Measurements from ENCODE around the gene PAK6. TPM values are rescaled to one million over a fixed set of nuclear protein-coding genes. Genes with fewer than 3 reads are reported as not detected.

Gene PAK6
- total and polyA plus RNA-seq, 2 experiments from 2014 or later = 2.4 to 20.0 TPM

- TF ChIP-seq ZNF114 (CRISPR knock-in tag; IDR thresholded peaks at IDR 0.05) = no peak
These were observed 68.0 kb downstream of the PAK6 start (continued) for GRCh38 chr15:40306908-40307307.

GRCh38 chr15:40307421-40308211 is 68.8 kb downstream of the PAK6 start, which contains the start of gene PLCB2:
PLCB2 (minus strand) TSS chr15:40307935; CDS start chr15:40307672, 263 bp downstream.
- Histone ChIP-seq H3K4me2 (peak within 1 kb of the TSS; percentile 73), H3K36me3 (ENCODE audit: insufficient read depth) (no peaks in the 10 kb centered on the region), H3K4me3 (peak within 1 kb of the TSS; percentile 40; the same call in 1 of the 2 replicates), H2AFZ (peak within 1 kb of the TSS; percentile 93), H4K20me1 (replicated peaks; ENCODE audit: insufficient read depth) (no peaks in the 10 kb centered on the region), H3F3A (replicated peaks; ENCODE audit: low read depth) (0 out of 2 replicates have a peak, but pooled peaks cover 5% of the 10 kb centered on the region), H3K27me3 (ENCODE audit: insufficient read depth) (peaks cover 3% of the 10 kb centered on the region; the same call in 1 of the 2 replicates), H3K4me1 (ENCODE audit: insufficient read depth) (peaks cover 29% of the 10 kb centered on the region), H3K79me2 (replicated peaks; ENCODE audit: insufficient read depth) (no peaks in the 10 kb centered on the region), H3K9me2 (ENCODE audit: insufficient read depth) (no peaks in the 10 kb centered on the region), H3K27ac (ENCODE audit: low read depth) (no peak within 1 kb of the TSS)
- ATAC-seq (peak; percentile 61), DNase-seq (ENCODE audit: low spot score) (peak; percentile 68)
- Mint-ChIP-seq H3K4me3 (no peak within 1 kb of the TSS), H3K36me3 (ENCODE audit: low read depth) (no peaks in the 10 kb centered on the region), H3K27ac (no peak within 1 kb of the TSS), H3K4me1 (peaks cover 31% of the 10 kb centered on the region), H3K27me3 (ENCODE audit: insufficient read depth, low read depth, poor library complexity) (peaks cover 23% of the 10 kb centered on the region), H3K9me3 (no peaks in the 10 kb centered on the region; the same call in 2 of the 3 replicates)
- no peak for TF ChIP-seq CREB1 (CRISPR knock-in tag; IDR thresholded peaks at IDR 0.05; ENCODE audit: low read depth)
- TF ChIP-seq POLR2AphosphoS5 (IDR thresholded peaks at IDR 0.05; ENCODE audit: low read depth) = no peak; the same call in 1 of the 2 replicates
- no peak for TF ChIP-seq JUNB (IDR thresholded peaks at IDR 0.05; ENCODE audit: unreplicated experiment)
- no peak for TF ChIP-seq ZNF462 (CRISPR knock-in tag; IDR thresholded peaks at IDR 0.05)
- peak; percentile 45 to 55 for TF ChIP-seq CTCF (conservative IDR thresholded peaks at IDR 0.05; ENCODE audit: low read depth in 2 of 2)
- TF ChIP-seq STAT1 (IDR thresholded peaks at IDR 0.05; ENCODE audit: unreplicated experiment) = no peak

Data from GM23338 (cell line).